NB4 (cell line): ENCODE results near the gene TRABD2B.

Source experiments
- DNase-seq: peaks from one replicate; pipeline ENCODE4 v3.0.0; 2010; ENCODE audit warnings: low read depth
- H3K4me3 ChIP-seq: one replicate; pipeline ENCODE4 v1.5.1; 2011; ENCODE audit warnings: mild to moderate bottlenecking, low read depth, low read length, moderate library complexity
- MYC ChIP-seq: IDR thresholded peaks from 2 replicates; pipeline ENCODE4 v1.6.1; 2011; ENCODE audit warnings: low read depth, low read length
- POLR2A ChIP-seq: IDR thresholded peaks from 2 replicates; pipeline ENCODE4 v1.6.1; 2011; ENCODE audit warnings: mild to moderate bottlenecking; ENCODE audit not compliant: insufficient read length; ENCODE audit errors: extremely low read depth
- TF ChIP-seq, protein P1 (sequence below): IDR thresholded peaks from 2 replicates; pipeline ENCODE4 v1.6.1; 2011; ENCODE audit warnings: low read depth, low read length
- TF ChIP-seq, protein P2 (sequence below): IDR thresholded peaks from one replicate; pipeline ENCODE4 v1.5.1; 2012; ENCODE audit warnings: low read depth, low read length

Gene TRABD2B

DNA sequence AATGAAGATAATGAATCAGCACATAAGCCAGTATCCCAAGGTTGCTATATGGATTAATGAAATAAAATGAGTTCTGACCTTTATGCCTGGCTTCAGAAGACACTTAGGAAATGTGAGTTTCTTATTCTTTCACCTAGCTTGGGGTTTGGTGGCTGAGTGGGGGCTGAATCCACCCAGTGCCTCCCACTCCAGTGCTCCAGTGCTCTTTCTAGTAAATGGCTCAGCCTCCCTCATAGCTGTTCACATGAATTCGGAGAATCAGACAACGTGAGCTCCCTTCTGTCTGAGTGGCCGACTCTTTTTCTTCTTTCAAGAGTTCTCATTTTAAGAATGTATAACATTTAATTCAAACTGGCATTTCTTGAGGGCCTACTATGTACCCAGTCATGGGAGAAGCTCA is 43.5 kb downstream of the TRABD2B start:
- no peak for DNase-seq
- H3K4me3 ChIP-seq, result no peak overlapping the region
- TF ChIP-seq MYC (no peak), POLR2A (no peak)
- TF ChIP-seq, protein P1, sequence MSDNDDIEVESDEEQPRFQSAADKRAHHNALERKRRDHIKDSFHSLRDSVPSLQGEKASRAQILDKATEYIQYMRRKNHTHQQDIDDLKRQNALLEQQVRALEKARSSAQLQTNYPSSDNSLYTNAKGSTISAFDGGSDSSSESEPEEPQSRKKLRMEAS, result no peak
- TF ChIP-seq, protein P2, sequence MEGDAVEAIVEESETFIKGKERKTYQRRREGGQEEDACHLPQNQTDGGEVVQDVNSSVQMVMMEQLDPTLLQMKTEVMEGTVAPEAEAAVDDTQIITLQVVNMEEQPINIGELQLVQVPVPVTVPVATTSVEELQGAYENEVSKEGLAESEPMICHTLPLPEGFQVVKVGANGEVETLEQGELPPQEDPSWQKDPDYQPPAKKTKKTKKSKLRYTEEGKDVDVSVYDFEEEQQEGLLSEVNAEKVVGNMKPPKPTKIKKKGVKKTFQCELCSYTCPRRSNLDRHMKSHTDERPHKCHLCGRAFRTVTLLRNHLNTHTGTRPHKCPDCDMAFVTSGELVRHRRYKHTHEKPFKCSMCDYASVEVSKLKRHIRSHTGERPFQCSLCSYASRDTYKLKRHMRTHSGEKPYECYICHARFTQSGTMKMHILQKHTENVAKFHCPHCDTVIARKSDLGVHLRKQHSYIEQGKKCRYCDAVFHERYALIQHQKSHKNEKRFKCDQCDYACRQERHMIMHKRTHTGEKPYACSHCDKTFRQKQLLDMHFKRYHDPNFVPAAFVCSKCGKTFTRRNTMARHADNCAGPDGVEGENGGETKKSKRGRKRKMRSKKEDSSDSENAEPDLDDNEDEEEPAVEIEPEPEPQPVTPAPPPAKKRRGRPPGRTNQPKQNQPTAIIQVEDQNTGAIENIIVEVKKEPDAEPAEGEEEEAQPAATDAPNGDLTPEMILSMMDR, result no peak

- DNase-seq, result no peak
- TF ChIP-seq, protein P2, result peak; percentile 24
- TF ChIP-seq, protein P1, result no peak
- TF ChIP-seq MYC (no peak), POLR2A (no peak)
- no peak overlapping the region for H3K4me3 ChIP-seq
These were observed 45.5 kb downstream of the TRABD2B start for GRCh38 chr1:47951545-47952235.

GRCh38 chr1:47951026-47951425 is 46.2 kb downstream of the TRABD2B start:
- DNase-seq, result no peak
- TF ChIP-seq POLR2A, result no peak
- TF ChIP-seq, protein P2, result no peak
- TF ChIP-seq, protein P1, result no peak
- H3K4me3 ChIP-seq, result no peak overlapping the region

- no peak for DNase-seq
- no peak for TF ChIP-seq MYC
- TF ChIP-seq, protein P2, result no peak
- TF ChIP-seq, protein P1, result no peak
- TF ChIP-seq POLR2A, result no peak
These were observed 46.7 kb downstream of the TRABD2B start for GRCh38 chr1:47950471-47950870.

GRCh38 chr1:47948126-47948525 is 49.1 kb downstream of the TRABD2B start:
- TF ChIP-seq, protein P2, result no peak
- TF ChIP-seq, protein P1, result no peak
- TF ChIP-seq POLR2A (no peak), MYC (no peak)
- DNase-seq, result no peak
- H3K4me3 ChIP-seq, result no peak overlapping the region

More at GRCh38 chr1:47950471-47950870, 46.7 kb downstream of the TRABD2B start:
- no peak overlapping the region for H3K4me3 ChIP-seq

DNA sequence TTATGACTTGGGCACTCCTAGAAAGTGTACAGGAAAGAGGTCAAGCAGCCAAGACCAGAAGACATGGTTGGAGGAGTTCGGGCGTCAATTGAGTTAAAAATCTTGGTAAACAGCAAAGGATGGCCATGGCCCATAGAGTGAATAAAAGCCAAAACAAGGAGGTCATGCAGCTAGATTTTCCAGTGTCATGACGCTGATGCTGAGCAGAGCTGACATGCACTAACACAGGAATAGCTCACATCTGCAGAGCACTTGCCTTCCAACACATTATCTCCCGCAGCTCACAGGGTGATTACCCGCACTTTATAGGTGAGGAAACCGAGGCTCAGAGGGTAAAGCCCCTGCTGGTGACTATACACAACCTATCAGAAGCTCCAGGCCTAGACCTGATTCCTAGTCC is 49.7 kb downstream of the TRABD2B start:
- DNase-seq, result no peak
- no peak overlapping the region for H3K4me3 ChIP-seq
- TF ChIP-seq, protein P1, result no peak
- TF ChIP-seq, protein P2, result no peak
- TF ChIP-seq POLR2A (no peak), MYC (no peak)
